Measurements from ENCODE around the gene NLRP1. TPM values are rescaled to one million over a fixed set of nuclear protein-coding genes. Genes with fewer than 3 reads are reported as not detected.

Gene NLRP1
- total RNA-seq, 1 donor from 2014 or later, result 29.3 TPM

GRCh38 chr17:5478992-5479391, 105.3 kb downstream of the NLRP1 start:
- Mint-ChIP-seq H3K4me3 (no peak overlapping the region), H3K9me3 (no peaks in the 10 kb centered on the region), H3K4me1 (peaks cover 5% of the 10 kb centered on the region), H3K27ac (no peak overlapping the region), H3K27me3 (ENCODE audit: insufficient read depth, low read depth) (no peaks in the 10 kb centered on the region), H3K36me3 (peaks cover 53% of the 10 kb centered on the region)
- peaks cover 31% of the 10 kb centered on the region for H3K36me3 ChIP-seq
- TF ChIP-seq, protein P1, sequence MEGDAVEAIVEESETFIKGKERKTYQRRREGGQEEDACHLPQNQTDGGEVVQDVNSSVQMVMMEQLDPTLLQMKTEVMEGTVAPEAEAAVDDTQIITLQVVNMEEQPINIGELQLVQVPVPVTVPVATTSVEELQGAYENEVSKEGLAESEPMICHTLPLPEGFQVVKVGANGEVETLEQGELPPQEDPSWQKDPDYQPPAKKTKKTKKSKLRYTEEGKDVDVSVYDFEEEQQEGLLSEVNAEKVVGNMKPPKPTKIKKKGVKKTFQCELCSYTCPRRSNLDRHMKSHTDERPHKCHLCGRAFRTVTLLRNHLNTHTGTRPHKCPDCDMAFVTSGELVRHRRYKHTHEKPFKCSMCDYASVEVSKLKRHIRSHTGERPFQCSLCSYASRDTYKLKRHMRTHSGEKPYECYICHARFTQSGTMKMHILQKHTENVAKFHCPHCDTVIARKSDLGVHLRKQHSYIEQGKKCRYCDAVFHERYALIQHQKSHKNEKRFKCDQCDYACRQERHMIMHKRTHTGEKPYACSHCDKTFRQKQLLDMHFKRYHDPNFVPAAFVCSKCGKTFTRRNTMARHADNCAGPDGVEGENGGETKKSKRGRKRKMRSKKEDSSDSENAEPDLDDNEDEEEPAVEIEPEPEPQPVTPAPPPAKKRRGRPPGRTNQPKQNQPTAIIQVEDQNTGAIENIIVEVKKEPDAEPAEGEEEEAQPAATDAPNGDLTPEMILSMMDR (IDR thresholded peaks at IDR 0.05), result no peak
- TF ChIP-seq EZH2 (IDR thresholded peaks at IDR 0.05), result no peak
- no peak for TF ChIP-seq EZH2phosphoT487 (IDR thresholded peaks at IDR 0.05)
- no peaks in the 10 kb centered on the region for H3K9me3 ChIP-seq (ENCODE audit: low read depth)
- H3K27me3 ChIP-seq, result no peaks in the 10 kb centered on the region
- H3K4me2 ChIP-seq, result no peak overlapping the region
- H3K27ac ChIP-seq, result no peak overlapping the region
- H3K9ac ChIP-seq, result no peak overlapping the region
- H3F3A ChIP-seq (ENCODE audit: low read depth), result no peaks in the 10 kb centered on the region
- DNase-seq (ENCODE audit: low spot score), result no peak
- H3K79me2 ChIP-seq (ENCODE audit: low read depth), result peaks cover 58% of the 10 kb centered on the region
- H4K20me1 ChIP-seq (ENCODE audit: low read depth), result no peaks in the 10 kb centered on the region
- H3K4me1 ChIP-seq, result no peaks in the 10 kb centered on the region
- H2AFZ ChIP-seq (replicated peaks), result no peak overlapping the region
- H3K4me3 ChIP-seq, result no peak overlapping the region

DNA sequence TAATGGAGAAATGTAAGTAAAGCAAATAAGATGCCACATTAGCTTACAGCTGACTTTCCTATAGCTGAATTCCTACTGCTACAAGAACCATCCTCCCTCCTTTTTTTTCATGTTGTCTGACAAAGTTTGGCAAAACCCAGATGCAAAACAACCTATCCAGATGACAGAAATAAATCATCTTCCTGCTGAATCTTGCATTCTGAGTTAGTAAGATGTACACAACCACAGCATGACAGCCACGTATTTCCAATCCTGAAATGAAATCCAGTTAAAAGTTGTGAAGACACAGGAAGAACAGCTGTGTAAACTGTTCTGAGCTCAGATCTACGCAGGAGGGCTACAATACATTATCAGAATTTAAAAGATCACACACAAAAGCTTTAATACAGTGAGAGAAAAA, 110.4 kb downstream of the NLRP1 start:
- peaks cover 29% of the 10 kb centered on the region for H3K36me3 Mint-ChIP-seq
- peaks cover 21% of the 10 kb centered on the region for H3K79me2 ChIP-seq (ENCODE audit: low read depth)
- H3K27me3 Mint-ChIP-seq (ENCODE audit: insufficient read depth, low read depth), result no peaks in the 10 kb centered on the region

GRCh38 chr17:5472511-5472910, 111.8 kb downstream of the NLRP1 start:
- Histone ChIP-seq H3K4me2 (no peak overlapping the region), H3K79me2 (ENCODE audit: low read depth) (peaks cover 25% of the 10 kb centered on the region), H4K20me1 (ENCODE audit: low read depth) (no peaks in the 10 kb centered on the region), H3K27ac (no peak overlapping the region), H3K27me3 (no peaks in the 10 kb centered on the region), H3K9ac (no peak overlapping the region), H3K4me1 (no peaks in the 10 kb centered on the region), H3F3A (ENCODE audit: low read depth) (peaks cover 39% of the 10 kb centered on the region), H3K4me3 (no peak overlapping the region), H2AFZ (replicated peaks) (no peak overlapping the region), H3K36me3 (peaks cover 11% of the 10 kb centered on the region), H3K9me3 (ENCODE audit: low read depth) (no peaks in the 10 kb centered on the region)
- DNase-seq (ENCODE audit: low spot score), result no peak
- no peaks in the 10 kb centered on the region for H3K9me3 Mint-ChIP-seq
- peaks cover 17% of the 10 kb centered on the region for H3K36me3 Mint-ChIP-seq
- no peak overlapping the region for H3K4me3 Mint-ChIP-seq
- no peak overlapping the region for H3K27ac Mint-ChIP-seq
- peaks cover 8% of the 10 kb centered on the region for H3K4me1 Mint-ChIP-seq
- TF ChIP-seq EZH2phosphoT487 (IDR thresholded peaks at IDR 0.05) (no peak), EZH2 (IDR thresholded peaks at IDR 0.05) (no peak)
- TF ChIP-seq, protein P1 (IDR thresholded peaks at IDR 0.05), result no peak
- peaks cover under 1% of the 10 kb centered on the region for H3K27me3 Mint-ChIP-seq (ENCODE audit: insufficient read depth, low read depth)

More for the DNA sequence above, 110.4 kb downstream of the NLRP1 start:
- peaks cover 33% of the 10 kb centered on the region for H3F3A ChIP-seq (ENCODE audit: low read depth)
- TF ChIP-seq EZH2phosphoT487 (IDR thresholded peaks at IDR 0.05) (no peak), EZH2 (IDR thresholded peaks at IDR 0.05) (no peak)
- TF ChIP-seq, protein P1 (IDR thresholded peaks at IDR 0.05), result no peak
- no peak overlapping the region for H3K27ac Mint-ChIP-seq
- H3K4me3 Mint-ChIP-seq, result no peak overlapping the region
- DNase-seq (ENCODE audit: low spot score), result no peak
- no peaks in the 10 kb centered on the region for H4K20me1 ChIP-seq (ENCODE audit: low read depth)
- no peaks in the 10 kb centered on the region for H3K27me3 ChIP-seq
- H3K4me2 ChIP-seq, result no peak overlapping the region
- peaks cover 25% of the 10 kb centered on the region for H3K36me3 ChIP-seq
- no peak overlapping the region for H2AFZ ChIP-seq (replicated peaks)
- H3K9me3 ChIP-seq (ENCODE audit: low read depth), result no peaks in the 10 kb centered on the region
- no peaks in the 10 kb centered on the region for H3K9me3 Mint-ChIP-seq
- H3K4me1 Mint-ChIP-seq, result peaks cover 2% of the 10 kb centered on the region
- no peak overlapping the region for H3K27ac ChIP-seq
- no peak overlapping the region for H3K9ac ChIP-seq
- no peaks in the 10 kb centered on the region for H3K4me1 ChIP-seq
- no peak overlapping the region for H3K4me3 ChIP-seq

All from neural progenitor cell (in vitro differentiated cells).